HK-2 (cell line): Measurements from ENCODE around the gene EFNA5.
"Not testable (repeated sequence)": the region's sequence is repeated elsewhere in the genome, so short reads cannot be mapped to it uniquely, and the experiment has no call there.

Source experiments
- DNase-seq: peaks from one replicate; pipeline ENCODE4 v3.0.0-alpha.2; 2018; ENCODE audit not compliant: unreplicated experiment

Gene EFNA5

GRCh38 chr5:107459605-107460004, 211.1 kb downstream of the EFNA5 start:
- DNase-seq, result no peak

DNA sequence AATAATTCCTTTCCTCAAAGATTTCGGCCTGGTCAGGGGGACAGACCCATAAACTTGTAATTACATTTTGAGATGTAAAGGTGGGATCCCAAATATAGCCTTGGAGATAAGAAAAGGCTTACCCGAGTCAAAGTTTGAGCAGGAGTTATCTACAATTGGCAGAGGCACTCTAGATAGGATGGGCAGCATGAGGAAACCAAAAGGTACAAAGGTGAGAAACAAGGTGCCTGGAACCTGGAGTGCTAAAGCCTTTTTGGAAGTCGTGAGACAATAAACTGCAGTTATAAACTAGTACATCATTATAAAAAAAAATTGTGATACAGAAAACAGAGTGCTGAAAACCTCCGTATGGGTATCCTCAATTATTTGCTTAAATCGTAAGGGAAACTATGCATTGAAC, 212.4 kb downstream of the EFNA5 start:
- DNase-seq, result no peak

- no peak for DNase-seq
Observed at GRCh38 chr5:107457881-107458280, 212.9 kb downstream of the EFNA5 start.

- DNase-seq, result no peak
Observed at GRCh38 chr5:107457138-107457537, 213.6 kb downstream of the EFNA5 start.

DNA sequence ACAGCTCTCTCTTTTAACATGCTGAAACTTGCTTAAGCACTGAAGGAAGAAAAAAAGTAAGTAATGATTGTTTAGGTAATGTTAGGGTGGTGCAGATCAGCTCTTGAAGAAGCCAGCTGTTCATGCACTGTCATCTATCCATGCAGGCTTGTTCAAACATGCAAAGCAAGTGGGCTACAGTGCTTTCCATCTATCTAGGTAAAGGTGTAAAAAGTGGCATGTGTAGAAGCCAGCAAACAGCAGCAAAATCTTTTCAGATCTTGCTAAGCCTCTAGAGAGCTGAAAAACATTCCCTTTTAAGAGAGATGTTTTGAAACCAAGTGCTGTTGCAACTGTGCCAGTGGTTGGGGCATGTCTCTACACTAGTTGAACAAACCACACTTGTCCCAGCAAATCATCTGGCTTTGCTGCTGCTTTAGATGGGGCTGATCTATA, 214.4 kb downstream of the EFNA5 start:
- no peak for DNase-seq

- no peak for DNase-seq
Observed at GRCh38 chr5:107455111-107455544, 215.6 kb downstream of the EFNA5 start.

DNA sequence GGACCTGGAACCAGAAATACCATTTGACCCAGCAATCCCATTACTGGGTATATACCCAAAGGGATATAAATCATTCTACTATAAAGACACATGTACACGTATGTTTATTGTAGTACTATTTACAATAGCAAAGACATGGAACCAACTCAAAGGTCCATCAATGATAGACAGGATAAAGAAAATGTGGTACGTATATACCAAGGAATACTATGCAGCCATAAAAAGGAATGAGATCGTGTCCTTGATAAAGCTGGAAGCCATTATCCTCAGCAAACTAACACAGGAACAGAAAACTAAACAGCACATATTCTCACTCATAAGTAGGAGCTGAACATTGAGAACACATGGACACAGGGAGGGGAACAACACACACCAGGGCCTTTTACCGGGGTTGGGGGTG, 218.9 kb downstream of the EFNA5 start:
- not testable (repeated sequence) for DNase-seq

GRCh38 chr5:107451028-107451427, 219.7 kb downstream of the EFNA5 start:
- DNase-seq, result no peak

DNA sequence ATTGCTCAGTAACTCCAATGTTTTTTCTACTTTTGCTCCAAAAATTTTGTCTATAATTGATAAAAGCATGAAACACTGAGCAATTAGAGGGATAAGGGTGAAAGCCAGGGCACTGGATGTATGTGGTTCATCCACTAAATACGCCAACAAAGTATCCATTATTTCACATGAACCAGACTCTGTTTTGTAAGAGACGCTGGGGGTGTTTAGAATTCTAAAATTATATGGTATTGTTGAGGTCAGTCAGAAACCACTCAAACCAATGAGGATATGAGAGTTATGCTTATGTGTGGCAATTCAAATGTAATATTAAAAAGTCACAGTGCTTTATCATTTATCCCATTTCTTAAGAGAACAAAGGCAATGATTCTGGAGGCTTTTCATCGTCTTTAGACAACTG, 220.2 kb downstream of the EFNA5 start:
- no peak for DNase-seq

- no peak for DNase-seq
Observed at GRCh38 chr5:107449369-107449768, 221.4 kb downstream of the EFNA5 start.

- no peak for DNase-seq
Observed at GRCh38 chr5:107447587-107447986, 223.2 kb downstream of the EFNA5 start.

- no peak for DNase-seq
Observed at GRCh38 chr5:107446972-107447371, 223.8 kb downstream of the EFNA5 start.

- no peak for DNase-seq
Observed at GRCh38 chr5:107444300-107444699, 226.4 kb downstream of the EFNA5 start.

DNA sequence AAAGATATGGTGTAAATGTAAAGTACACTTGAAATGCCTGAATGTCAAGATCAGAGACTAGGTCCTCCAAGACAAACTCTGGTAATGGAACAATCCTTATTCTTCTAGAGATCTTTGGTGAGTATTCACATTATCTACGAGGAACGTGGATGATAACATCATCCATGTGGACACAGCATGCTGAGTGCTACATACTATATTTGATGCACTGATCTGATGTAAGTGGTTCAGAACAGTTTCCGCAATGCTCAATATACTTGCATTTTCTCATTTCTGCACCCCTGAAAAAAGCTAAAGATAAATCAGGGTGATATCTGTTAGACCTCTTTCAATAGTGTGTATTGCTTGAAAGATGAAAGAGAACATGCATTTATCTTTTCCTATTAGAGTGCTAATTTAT, 226.8 kb downstream of the EFNA5 start:
- no peak for DNase-seq

- no peak for DNase-seq
Observed at GRCh38 chr5:107442452-107442851, 228.3 kb downstream of the EFNA5 start.

- DNase-seq, result no peak
Observed at GRCh38 chr5:107439832-107440231, 230.9 kb downstream of the EFNA5 start.

- no peak for DNase-seq
Observed at GRCh38 chr5:107437986-107438510, 232.7 kb downstream of the EFNA5 start.

- no peak for DNase-seq
Observed at GRCh38 chr5:107437154-107437553, 233.6 kb downstream of the EFNA5 start.

- DNase-seq, result no peak
Observed at GRCh38 chr5:107436201-107436600, 234.5 kb downstream of the EFNA5 start.

DNA sequence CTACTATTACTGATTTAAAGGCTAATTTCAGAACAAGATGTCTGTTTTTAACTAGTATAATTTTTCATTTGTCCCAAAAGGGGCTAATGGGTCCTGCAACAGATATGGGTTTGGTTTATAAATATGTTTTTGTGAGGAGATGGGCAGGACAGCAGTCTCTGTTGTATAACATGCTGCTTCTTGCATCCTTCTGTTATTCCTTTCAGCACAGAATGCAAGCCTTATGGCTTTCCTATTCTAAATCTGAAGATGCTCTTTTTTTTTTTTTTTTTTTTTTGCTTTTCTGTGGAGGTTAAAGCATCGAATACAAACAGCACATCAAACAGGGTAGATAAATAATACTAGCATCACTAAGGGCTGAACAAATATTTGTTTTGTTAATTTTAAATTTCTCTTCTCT, 235.7 kb downstream of the EFNA5 start:
- DNase-seq, result no peak

- not testable (repeated sequence) for DNase-seq
Observed at GRCh38 chr5:107433646-107434045, 237.1 kb downstream of the EFNA5 start.

- no peak for DNase-seq
Observed at GRCh38 chr5:107431998-107432397, 238.7 kb downstream of the EFNA5 start.

DNA sequence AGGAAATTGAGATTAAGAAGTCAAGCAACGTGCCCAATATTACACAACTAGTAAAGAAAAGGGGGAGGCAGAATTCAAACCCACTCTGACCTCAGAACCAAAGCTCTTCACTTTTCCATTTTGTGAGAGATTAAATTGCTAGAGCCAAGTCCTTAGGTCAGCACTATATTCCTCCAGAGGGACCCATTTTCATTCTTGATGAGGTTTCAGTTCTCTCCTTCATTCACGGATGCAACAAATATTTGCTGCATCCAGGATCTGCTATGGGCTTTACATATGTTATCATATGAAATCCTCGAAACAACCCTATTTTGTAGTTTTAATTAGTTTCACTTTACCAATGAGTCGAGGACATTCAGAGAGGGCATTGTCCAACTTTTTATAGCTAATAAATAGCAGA, 239.2 kb downstream of the EFNA5 start:
- DNase-seq, result no peak

DNA sequence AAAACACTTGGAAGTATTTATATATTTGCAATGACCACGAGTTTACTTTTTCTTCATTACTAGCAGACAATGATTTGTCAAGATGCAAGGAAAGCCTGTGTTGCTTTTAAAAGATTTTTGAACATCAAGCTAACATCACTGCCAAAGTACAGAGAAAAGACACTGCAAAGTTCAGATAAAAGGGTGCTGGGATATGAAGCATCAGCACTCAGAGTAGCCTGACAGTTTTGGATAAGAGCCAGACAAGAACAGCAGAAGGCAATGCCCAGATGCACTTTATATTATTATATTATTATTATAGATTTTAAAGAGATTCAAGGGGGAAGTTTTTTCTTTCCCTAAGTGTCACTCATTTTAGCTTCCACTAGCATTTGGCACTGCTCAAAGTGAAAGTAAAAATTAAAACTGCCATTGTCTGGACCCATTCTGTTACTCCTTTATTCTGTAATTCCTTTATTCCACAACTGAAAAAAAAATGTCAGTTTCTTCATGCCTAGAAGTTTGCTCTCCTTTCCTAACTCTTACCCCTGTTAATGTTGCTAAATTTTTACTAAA, 240.6 kb downstream of the EFNA5 start:
- no peak for DNase-seq
